ENCODE data around the gene UMOD. TPM values are rescaled to one million over a fixed set of nuclear protein-coding genes. Genes with fewer than 3 reads are reported as not detected.

The UMOD gene
- total and polyA plus RNA-seq, 4 donors: not detected

DNA sequence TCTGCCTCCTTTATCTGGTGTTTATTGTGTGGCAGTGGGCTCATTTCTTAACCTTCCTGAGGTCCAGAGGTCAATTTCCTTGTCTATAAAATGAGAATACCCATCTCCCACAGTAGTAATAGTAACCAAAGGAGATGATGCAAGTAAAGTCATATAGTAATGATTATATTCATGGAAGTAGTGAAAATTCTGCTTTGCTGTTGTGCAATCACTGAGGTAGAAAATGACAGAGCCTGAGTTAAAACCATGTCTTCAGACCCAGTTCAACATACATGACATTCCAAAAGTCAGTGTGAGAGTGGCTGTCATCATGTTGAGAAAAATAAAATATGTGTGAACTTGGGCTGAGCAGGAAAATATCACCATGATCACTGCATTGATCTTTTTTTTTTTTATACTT lies 864 bp upstream of the UMOD start (continued):
- TF ChIP-seq, protein P1, sequence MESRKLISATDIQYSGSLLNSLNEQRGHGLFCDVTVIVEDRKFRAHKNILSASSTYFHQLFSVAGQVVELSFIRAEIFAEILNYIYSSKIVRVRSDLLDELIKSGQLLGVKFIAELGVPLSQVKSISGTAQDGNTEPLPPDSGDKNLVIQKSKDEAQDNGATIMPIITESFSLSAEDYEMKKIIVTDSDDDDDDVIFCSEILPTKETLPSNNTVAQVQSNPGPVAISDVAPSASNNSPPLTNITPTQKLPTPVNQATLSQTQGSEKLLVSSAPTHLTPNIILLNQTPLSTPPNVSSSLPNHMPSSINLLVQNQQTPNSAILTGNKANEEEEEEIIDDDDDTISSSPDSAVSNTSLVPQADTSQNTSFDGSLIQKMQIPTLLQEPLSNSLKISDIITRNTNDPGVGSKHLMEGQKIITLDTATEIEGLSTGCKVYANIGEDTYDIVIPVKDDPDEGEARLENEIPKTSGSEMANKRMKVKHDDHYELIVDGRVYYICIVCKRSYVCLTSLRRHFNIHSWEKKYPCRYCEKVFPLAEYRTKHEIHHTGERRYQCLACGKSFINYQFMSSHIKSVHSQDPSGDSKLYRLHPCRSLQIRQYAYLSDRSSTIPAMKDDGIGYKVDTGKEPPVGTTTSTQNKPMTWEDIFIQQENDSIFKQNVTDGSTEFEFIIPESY (IDR thresholded peaks at IDR 0.05): no peak
- TF ChIP-seq GABPA (IDR thresholded peaks at IDR 0.05 in 1 of 2, conservative IDR thresholded peaks at IDR 0.05 in 1 of 2) (no peak), HNF4A (conservative IDR thresholded peaks at IDR 0.05) (no peak), JUND (IDR thresholded peaks at IDR 0.05) (no peak)
- TF ChIP-seq, protein P2, sequence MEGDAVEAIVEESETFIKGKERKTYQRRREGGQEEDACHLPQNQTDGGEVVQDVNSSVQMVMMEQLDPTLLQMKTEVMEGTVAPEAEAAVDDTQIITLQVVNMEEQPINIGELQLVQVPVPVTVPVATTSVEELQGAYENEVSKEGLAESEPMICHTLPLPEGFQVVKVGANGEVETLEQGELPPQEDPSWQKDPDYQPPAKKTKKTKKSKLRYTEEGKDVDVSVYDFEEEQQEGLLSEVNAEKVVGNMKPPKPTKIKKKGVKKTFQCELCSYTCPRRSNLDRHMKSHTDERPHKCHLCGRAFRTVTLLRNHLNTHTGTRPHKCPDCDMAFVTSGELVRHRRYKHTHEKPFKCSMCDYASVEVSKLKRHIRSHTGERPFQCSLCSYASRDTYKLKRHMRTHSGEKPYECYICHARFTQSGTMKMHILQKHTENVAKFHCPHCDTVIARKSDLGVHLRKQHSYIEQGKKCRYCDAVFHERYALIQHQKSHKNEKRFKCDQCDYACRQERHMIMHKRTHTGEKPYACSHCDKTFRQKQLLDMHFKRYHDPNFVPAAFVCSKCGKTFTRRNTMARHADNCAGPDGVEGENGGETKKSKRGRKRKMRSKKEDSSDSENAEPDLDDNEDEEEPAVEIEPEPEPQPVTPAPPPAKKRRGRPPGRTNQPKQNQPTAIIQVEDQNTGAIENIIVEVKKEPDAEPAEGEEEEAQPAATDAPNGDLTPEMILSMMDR (IDR thresholded peaks at IDR 0.05; ENCODE audit: low read depth, low read length, missing input control): no peak

DNA sequence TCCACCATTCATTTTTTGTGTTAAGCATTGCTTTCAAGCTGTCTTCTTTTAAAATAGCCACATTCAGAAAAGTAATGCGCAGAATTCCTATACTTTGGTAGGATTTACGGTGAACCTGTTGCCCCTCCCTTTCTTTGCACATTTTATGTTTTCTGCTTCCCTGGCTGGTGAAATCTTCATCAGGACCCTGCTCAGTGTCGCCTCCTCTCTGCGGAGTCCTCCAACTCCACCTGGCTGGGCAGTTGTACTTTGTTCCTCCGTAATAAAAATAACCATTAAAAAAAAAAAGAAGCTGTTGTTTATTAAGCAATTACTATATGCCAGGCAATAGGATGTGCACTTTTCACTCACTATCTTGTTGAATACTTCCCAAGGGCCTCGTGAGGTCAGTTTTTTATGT lies 2.9 kb downstream of the UMOD start:
- Histone ChIP-seq H3K27me3 (ENCODE audit: control insufficient read depth in 4 of 4, insufficient read depth in 4 of 4, low read length in 3 of 4) (no peaks in the 10 kb centered on the region), H3K36me3 (ENCODE audit: control insufficient read depth in 4 of 4, insufficient read depth in 3 of 4, low read depth in 1 of 4, low read length in 3 of 4) (no peaks in the 10 kb centered on the region), H3K4me1 (ENCODE audit: control insufficient read depth in 4 of 4, insufficient read depth in 4 of 4, low read length in 3 of 4) (peaks cover 0 to 8% (median 3%) of the 10 kb centered on the region in 4 donors), H3K4me3 (ENCODE audit: low read depth in 1 of 3, low read length in 3 of 3) (no peak overlapping the region), H3K9ac (ENCODE audit: low read depth in 1 of 2, low read length in 2 of 2) (no peak overlapping the region), H3K9me3 (ENCODE audit: control insufficient read depth in 4 of 4, low read length in 3 of 4) (no peaks in the 10 kb centered on the region), H3K27ac (ENCODE audit: low read depth in 1 of 2, low read length in 2 of 2) (no peak overlapping the region)
- DNase-seq (ENCODE audit: low spot score): no peak
- 87% methylated on average over 6 of the region's 6 CpGs for WGBS
- TF ChIP-seq NR2F2 (IDR thresholded peaks at IDR 0.05) (no peak), RAD21 (IDR thresholded peaks at IDR 0.05) (no peak), JUND (IDR thresholded peaks at IDR 0.05) (no peak), GABPA (IDR thresholded peaks at IDR 0.05 in 1 of 2, conservative IDR thresholded peaks at IDR 0.05 in 1 of 2) (no peak), FOXA1 (IDR thresholded peaks at IDR 0.05) (no peak), EGR1 (IDR thresholded peaks at IDR 0.05; ENCODE audit: low read depth in 2 of 2) (no peak), YY1 (IDR thresholded peaks at IDR 0.05) (no peak), HNF4A (conservative IDR thresholded peaks at IDR 0.05) (no peak)
- TF ChIP-seq, protein P1 (IDR thresholded peaks at IDR 0.05): no peak
- TF ChIP-seq, protein P3, sequence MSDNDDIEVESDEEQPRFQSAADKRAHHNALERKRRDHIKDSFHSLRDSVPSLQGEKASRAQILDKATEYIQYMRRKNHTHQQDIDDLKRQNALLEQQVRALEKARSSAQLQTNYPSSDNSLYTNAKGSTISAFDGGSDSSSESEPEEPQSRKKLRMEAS (IDR thresholded peaks at IDR 0.05): no peak
- TF ChIP-seq, protein P4, sequence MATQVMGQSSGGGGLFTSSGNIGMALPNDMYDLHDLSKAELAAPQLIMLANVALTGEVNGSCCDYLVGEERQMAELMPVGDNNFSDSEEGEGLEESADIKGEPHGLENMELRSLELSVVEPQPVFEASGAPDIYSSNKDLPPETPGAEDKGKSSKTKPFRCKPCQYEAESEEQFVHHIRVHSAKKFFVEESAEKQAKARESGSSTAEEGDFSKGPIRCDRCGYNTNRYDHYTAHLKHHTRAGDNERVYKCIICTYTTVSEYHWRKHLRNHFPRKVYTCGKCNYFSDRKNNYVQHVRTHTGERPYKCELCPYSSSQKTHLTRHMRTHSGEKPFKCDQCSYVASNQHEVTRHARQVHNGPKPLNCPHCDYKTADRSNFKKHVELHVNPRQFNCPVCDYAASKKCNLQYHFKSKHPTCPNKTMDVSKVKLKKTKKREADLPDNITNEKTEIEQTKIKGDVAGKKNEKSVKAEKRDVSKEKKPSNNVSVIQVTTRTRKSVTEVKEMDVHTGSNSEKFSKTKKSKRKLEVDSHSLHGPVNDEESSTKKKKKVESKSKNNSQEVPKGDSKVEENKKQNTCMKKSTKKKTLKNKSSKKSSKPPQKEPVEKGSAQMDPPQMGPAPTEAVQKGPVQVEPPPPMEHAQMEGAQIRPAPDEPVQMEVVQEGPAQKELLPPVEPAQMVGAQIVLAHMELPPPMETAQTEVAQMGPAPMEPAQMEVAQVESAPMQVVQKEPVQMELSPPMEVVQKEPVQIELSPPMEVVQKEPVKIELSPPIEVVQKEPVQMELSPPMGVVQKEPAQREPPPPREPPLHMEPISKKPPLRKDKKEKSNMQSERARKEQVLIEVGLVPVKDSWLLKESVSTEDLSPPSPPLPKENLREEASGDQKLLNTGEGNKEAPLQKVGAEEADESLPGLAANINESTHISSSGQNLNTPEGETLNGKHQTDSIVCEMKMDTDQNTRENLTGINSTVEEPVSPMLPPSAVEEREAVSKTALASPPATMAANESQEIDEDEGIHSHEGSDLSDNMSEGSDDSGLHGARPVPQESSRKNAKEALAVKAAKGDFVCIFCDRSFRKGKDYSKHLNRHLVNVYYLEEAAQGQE (IDR thresholded peaks at IDR 0.05): no peak

Data from liver (tissue), 9 donors.